Measurements from ENCODE around the gene LGI1.

Gene LGI1

GRCh38 chr10:93755443-93756116 lies 2.2 kb upstream of the LGI1 start:
- no peak for DNase-seq (ENCODE audit: low read depth)

DNA sequence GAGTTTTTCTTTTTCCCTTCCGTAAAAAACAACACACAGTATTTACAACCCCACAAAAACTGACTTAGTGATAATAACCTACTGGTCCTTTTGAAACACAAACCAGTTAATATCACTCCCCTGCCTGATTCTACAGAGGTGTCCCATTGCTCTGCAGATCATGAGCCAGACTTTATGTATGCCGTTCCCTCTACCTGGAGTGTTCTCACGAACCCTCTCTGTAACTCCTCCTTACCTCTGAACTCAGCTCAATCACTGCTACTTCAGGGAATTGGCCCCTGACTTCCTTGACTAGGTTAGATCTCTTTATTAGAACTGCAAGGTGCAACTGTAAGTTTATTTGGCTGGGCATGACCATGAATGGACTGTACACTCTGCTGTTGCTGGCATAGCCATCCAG lies 1.6 kb upstream of the LGI1 start:
- no peak for DNase-seq (ENCODE audit: low read depth)

GRCh38 chr10:93757136-93757535 lies 600 bp upstream of the LGI1 start:
- DNase-seq (ENCODE audit: low read depth) = no peak

DNA sequence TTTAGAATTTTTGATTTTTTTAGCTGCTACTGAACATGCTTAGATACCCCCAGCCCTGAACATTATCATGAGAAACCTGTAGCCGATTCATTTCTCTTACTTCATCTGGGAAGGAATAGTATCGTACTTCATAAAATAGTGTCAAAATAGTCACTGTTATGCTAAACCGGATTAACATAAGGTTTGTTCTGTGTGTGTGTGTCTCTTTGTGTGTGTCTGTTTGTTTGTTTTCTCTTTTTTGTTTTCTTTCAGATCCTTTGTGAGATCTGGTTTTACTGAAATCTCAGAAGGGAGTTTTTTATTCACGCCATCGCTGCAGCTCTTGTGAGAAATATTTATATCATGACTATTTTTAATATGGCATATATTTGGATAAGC lies 761 bp downstream of the LGI1 start:
- no peak for DNase-seq (ENCODE audit: low read depth)

GRCh38 chr10:93758891-93759410 lies 1.2 kb downstream of the LGI1 start:
- no peak for DNase-seq (ENCODE audit: low read depth)

- DNase-seq (ENCODE audit: low read depth) = no peak
These were observed 2.8 kb downstream of the LGI1 start for GRCh38 chr10:93760490-93760889.

DNA sequence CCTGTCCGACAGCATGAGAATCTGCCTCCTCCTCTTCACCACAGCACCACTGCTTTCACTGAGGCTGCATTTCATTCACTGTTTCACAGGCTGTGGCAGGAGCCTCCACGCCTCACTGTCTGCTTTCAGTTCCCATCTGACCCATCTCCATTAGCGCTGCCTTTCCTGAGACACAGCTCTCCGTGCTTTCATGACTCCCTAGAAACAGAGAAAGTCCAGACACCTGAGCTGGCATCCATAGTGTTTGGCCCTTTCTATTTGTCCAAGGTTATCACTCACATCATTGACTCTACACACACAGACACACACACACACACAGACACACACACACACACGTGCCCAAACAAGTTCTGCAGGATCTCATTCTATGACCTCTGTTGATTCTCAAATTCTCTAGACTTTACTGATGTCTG lies 5.2 kb downstream of the LGI1 start:
- no peak for DNase-seq (ENCODE audit: low read depth)

DNA sequence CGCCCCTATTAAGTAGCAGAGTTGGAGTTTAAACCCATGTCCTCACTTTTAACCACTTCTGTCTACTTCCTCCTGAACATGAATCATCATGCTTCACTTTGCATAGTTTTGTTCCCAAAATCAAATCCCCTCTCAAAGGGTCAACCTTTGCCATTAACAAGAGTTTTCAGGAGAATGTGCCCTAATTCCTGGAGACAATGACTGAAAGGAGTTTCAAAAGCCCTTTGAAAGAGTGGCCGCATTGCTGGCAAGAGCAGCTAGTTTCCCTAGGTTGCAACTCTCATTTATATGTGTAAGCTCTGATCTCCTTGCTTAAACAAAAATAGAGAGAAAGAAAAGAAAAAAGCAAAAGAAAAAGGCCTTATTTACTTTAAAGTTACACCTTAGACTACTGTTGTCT lies 9.2 kb downstream of the LGI1 start:
- DNase-seq (ENCODE audit: low read depth) = no peak

GRCh38 chr10:93767724-93768399 lies 10.1 kb downstream of the LGI1 start:
- no peak for DNase-seq (ENCODE audit: low read depth)

DNA sequence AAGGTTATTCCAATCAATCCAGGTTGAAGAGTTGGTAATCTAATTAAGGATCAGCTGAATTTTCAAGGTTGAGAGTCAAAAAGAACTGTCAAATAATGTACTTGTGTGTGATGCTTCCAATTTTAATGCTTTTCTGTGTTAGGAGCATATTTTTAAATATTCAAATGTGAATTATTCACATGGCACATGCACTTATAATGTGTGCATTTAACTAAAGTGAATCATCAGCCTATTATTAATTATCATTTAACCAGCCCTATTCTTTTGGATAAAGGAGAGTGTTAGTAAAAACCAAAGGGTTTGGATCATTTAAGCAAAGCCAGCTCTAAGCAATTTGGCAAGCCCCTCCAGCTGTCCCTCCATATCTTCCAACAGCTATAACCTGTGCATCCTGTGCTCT lies 11.2 kb downstream of the LGI1 start:
- no peak for DNase-seq (ENCODE audit: low read depth)

- no peak for DNase-seq (ENCODE audit: low read depth)
These were observed 13.6 kb downstream of the LGI1 start for GRCh38 chr10:93771354-93771753.

DNA sequence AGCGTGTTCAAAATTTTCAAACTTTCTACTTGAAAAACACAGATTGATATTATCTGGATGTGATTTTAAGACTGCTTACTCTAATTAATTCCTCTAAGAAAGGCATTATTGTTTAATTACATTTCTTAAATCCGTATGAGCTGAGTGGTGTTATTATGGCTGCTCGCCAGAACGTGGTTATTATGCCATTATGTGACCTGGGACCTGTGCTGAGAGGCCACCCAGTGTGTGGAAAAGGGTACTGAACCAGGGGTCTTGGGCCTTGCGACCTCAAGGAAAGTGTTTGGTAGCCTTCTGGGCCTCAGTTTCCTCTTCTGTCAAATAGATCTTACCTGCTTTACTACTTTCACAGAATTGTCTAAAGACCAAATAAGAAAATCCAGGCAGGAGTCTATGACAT lies 15.4 kb downstream of the LGI1 start:
- DNase-seq (ENCODE audit: low read depth) = no peak

- no peak for DNase-seq (ENCODE audit: low read depth)
These were observed 16.0 kb downstream of the LGI1 start for GRCh38 chr10:93773705-93774104.

DNA sequence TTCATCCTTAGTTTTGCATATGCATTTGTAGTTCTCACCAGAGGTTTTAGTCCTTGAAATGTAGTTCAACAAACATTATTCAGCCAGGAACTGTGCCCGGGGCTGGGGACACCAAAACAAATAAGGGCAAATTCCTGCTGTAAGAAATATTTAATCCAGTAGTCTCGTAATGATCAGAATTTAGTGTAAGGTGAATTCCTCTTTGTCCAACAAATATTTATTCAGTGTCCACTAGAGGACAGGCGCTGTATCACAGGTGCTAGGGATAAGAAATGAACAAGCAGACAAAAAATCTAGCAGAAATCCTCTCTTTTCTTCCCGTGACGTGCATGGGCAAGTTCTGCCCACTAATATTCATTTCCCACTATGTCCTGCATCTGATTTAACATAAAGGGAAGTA lies 17.6 kb downstream of the LGI1 start:
- DNase-seq (ENCODE audit: low read depth) = no peak

GRCh38 chr10:93777092-93777491 lies 19.4 kb downstream of the LGI1 start:
- no peak for DNase-seq (ENCODE audit: low read depth)

DNA sequence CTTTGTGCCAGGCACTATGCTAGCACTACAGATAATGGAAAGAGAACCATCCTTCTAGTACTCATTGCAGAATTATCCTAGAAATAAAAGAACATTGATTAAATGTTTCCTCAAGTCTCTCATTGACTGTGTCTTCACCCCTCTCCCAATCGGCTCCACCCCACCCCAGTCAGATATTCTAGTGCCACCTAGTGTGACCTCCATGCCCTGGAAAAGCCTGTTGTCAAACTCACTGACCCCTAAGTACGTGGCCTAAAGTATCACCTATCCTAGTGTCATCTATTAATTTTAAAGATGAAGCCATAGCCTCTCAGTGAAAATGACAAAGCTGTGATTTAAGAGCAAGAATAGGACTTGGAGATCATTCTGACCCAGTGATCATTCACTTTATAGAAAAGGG lies 26.3 kb downstream of the LGI1 start:
- no peak for DNase-seq (ENCODE audit: low read depth)

GRCh38 chr10:93788413-93789208 lies 30.9 kb downstream of the LGI1 start:
- no peak for DNase-seq (ENCODE audit: low read depth)

GRCh38 chr10:93790439-93790838 lies 32.7 kb downstream of the LGI1 start:
- no peak for DNase-seq (ENCODE audit: low read depth)

GRCh38 chr10:93796167-93796566 lies 38.4 kb downstream of the LGI1 start:
- DNase-seq (ENCODE audit: low read depth) = no peak

DNA sequence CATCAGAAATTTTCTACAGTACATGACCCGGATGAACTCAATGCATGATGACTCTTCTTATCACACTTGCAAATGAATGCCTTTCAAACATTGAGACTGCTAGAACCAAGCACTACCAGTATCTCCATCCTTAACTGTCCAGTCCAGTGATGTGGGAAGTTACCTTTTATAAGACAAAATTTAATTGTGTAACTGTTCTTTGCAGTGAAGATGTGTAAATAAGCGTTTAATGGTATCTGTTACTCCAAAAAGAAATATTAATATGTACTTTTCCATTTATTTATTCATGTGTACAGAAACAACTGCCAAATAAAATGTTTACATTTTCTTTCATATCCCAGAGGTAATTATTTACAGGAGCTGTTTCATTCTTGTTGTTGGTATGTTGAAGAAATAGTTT lies 40.1 kb downstream of the LGI1 start:
- no peak for DNase-seq (ENCODE audit: low read depth)

- no peak for DNase-seq (ENCODE audit: low read depth)
These were observed 41.5 kb downstream of the LGI1 start for GRCh38 chr10:93799155-93799708.

DNA sequence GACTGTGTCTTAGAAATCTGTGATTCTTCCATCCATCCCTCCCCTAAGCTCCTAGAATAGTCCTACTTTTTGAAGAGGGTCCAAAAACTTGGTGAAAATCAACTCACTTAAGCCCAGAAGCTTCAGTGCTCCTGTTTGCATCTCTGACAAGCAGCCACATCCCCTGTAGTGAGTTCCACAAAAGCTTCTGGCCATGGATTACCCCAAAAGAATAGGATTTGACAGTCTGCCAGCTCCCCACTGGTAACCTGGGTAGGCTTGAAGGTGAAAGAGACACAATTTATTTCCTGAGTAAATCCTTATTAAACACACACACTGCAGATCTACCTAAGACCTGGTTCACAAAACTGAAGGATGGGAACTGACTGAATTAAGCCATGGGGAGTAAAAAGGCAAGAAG lies 46.5 kb downstream of the LGI1 start:
- DNase-seq (ENCODE audit: low read depth) = no peak

DNA sequence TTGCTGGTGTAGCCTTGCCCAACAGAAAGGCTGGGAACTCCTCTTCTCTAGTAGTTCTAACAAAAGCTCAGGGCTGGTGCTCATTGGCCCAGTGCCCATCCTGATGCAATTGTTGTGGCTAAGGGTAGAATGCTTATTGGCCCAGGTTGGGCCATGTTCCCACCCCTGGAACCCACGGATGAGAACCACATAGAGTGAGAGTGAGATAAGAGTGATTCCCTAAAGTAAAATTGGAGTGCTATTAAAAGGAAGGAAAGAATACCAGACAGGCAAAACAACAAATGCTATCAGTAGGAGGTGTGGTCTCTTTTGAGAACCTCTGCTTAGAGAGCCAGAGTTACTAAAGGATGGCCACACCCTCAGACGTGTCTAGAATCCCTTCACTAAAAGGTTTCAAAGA lies 49.2 kb downstream of the LGI1 start:
- no peak for DNase-seq (ENCODE audit: low read depth)
